Smooth muscle cell (in vitro differentiated cells): ENCODE measurements around the gene PPP6R2. TPM values are rescaled to one million over a fixed set of nuclear protein-coding genes. Genes with fewer than 3 reads are reported as not detected.
A peak's percentile ranks its signal among the peaks of the same experiment; 100 is the strongest.
"Not testable (repeated sequence)": the region's sequence is repeated elsewhere in the genome, so short reads cannot be mapped to it uniquely, and the experiment has no call there.

ENCODE experiments used
- DNase-seq: peaks from one replicate; lab custom pipeline; 2025; ENCODE audit not compliant: unreplicated experiment; lab: John Stamatoyannopoulos, UW
- H2AFZ ChIP-seq: fragments of 200-600 bp; sonication (generic); 2 replicates; pipeline ENCODE4 v1.6.0; 2016; ENCODE audit warnings: antibody characterized with exemption, low read depth, mild to moderate bottlenecking
- H3F3A ChIP-seq: fragments of 200-600 bp; sonication (generic); 2 replicates; pipeline ENCODE4 v1.6.0; 2017; ENCODE audit warnings: antibody characterized with exemption, low read depth
- H3K27ac ChIP-seq: fragments of 200-600 bp; sonication (generic); 2 replicates; pipeline ENCODE4 v1.5.1; 2016; ENCODE audit warnings: low read depth, mild to moderate bottlenecking
- H3K27me3 ChIP-seq: fragments of 200-600 bp; sonication (generic); 2 replicates; pipeline ENCODE4 v1.6.1; 2016; ENCODE audit warnings: low read depth, mild to moderate bottlenecking
- H3K36me3 ChIP-seq: fragments of 200-600 bp; sonication (generic); 2 replicates; pipeline ENCODE4 v1.5.1; 2016; ENCODE audit warnings: low read depth
- H3K4me1 ChIP-seq: fragments of 200-600 bp; sonication (generic); 2 replicates; pipeline ENCODE4 v1.5.1; 2016; ENCODE audit warnings: low read depth
- H3K4me2 ChIP-seq: fragments of 200-600 bp; sonication (generic); 2 replicates; pipeline ENCODE4 v1.6.0; 2016; ENCODE audit warnings: mild to moderate bottlenecking
- H3K4me3 ChIP-seq: fragments of 200-600 bp; sonication (generic); 2 replicates; pipeline ENCODE4 v1.5.1; 2016; ENCODE audit warnings: mild to moderate bottlenecking
- H3K79me2 ChIP-seq: fragments of 200-600 bp; sonication (generic); 2 replicates; pipeline ENCODE4 v1.6.0; 2016; ENCODE audit warnings: low read depth, mild to moderate bottlenecking
- H3K9ac ChIP-seq: fragments of 200-600 bp; sonication (generic); 2 replicates; pipeline ENCODE4 v1.6.0; 2016; ENCODE audit warnings: low read depth
- H3K9me3 ChIP-seq: fragments of 200-600 bp; sonication (generic); replicated peaks from 2 replicates; pipeline ENCODE4 v1.5.1; 2016; ENCODE audit warnings: low read depth
- H4K20me1 ChIP-seq: fragments of 200-600 bp; sonication (generic); 2 replicates; pipeline ENCODE4 v1.6.0; 2016; ENCODE audit warnings: low read depth
- WGBS: methylation state at CpG from one replicate; pipeline ENCODE4 v1.1.7; 2016; ENCODE audit warnings: low lambda C conversion rate; 5-methylcytosine and 5-hydroxymethylcytosine counted together
- polyA plus RNA-seq: library from polyadenylated mRNA; unstranded; fragments of >200 nt; fragmentation: Nextera tagmentation; extraction: Ambion mirVana; gene quantifications from 2 replicates; pipeline ENCODE4 v1.2.1, GENCODE V29; 2016
- total RNA-seq: library from RNA; depleted of rRNA; stranded (reverse); fragments of >200 nt; gene quantifications from 2 replicates; pipeline ENCODE4 v1.2.3, GENCODE V29; 2014
- TF ChIP-seq, protein P1 (sequence below): fragments of 200-600 bp; sonication (generic); IDR thresholded peaks from 2 replicates; pipeline ENCODE4 v1.5.1; 2017; ENCODE audit warnings: borderline replicate concordance, mild to moderate bottlenecking, antibody characterized with exemption; ENCODE audit not compliant: insufficient read depth, poor library complexity, severe bottlenecking

The PPP6R2 gene
- total and polyA plus RNA-seq, 2 experiments from 2014 or later, result 24.6 to 36.3 TPM

DNA sequence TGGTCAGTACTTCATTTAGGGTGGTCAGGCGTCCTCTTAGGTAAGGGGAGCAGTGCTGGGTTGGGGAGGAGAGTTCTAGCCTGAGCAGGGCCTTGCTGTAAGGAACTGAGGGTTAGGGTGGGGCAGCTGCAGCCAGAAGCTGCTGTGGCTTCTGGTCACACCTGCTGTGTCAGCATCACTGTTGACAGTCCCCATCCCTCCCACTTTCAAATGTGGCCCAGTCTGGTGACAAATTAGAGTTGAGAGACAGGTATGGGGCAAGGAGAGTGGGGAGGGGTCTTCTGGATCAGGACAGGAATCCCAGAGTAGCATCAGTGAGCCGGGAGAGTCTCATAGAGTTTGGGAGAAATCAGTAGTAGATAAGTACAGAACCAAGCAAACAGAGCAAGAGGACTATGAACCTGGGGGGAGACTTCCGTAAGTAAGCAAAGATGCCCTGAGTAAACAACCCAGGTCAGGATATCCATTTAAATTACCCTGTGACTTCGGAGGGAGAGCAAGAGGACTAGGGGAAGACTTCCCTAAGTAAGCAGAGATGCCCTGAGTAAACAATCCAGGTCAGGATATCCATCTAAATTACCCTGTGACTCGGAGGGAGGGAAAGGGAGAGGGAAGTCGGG, 53.7 kb downstream of the PPP6R2 start:
- Histone ChIP-seq H3F3A (no peaks in the 10 kb centered on the region), H3K79me2 (no peaks in the 10 kb centered on the region), H3K36me3 (no peaks in the 10 kb centered on the region), H3K4me2 (no peak overlapping the region), H3K9me3 (no peaks in the 10 kb centered on the region), H3K4me3 (no peak overlapping the region), H3K4me1 (no peaks in the 10 kb centered on the region), H4K20me1 (peaks cover 64% of the 10 kb centered on the region), H3K9ac (no peak overlapping the region), H3K27me3 (no peaks in the 10 kb centered on the region), H2AFZ (no peak overlapping the region), H3K27ac (no peak overlapping the region)
- DNase-seq, result no peak
- 47% methylated on average over 6 of the region's 6 CpGs for WGBS
- TF ChIP-seq, protein P1, sequence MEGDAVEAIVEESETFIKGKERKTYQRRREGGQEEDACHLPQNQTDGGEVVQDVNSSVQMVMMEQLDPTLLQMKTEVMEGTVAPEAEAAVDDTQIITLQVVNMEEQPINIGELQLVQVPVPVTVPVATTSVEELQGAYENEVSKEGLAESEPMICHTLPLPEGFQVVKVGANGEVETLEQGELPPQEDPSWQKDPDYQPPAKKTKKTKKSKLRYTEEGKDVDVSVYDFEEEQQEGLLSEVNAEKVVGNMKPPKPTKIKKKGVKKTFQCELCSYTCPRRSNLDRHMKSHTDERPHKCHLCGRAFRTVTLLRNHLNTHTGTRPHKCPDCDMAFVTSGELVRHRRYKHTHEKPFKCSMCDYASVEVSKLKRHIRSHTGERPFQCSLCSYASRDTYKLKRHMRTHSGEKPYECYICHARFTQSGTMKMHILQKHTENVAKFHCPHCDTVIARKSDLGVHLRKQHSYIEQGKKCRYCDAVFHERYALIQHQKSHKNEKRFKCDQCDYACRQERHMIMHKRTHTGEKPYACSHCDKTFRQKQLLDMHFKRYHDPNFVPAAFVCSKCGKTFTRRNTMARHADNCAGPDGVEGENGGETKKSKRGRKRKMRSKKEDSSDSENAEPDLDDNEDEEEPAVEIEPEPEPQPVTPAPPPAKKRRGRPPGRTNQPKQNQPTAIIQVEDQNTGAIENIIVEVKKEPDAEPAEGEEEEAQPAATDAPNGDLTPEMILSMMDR, result no peak

- H3F3A ChIP-seq, H3K27me3 ChIP-seq, H3K4me1 ChIP-seq, DNase-seq, H3K36me3 ChIP-seq, H3K4me2 ChIP-seq, H3K9me3 ChIP-seq, H3K79me2 ChIP-seq, H3K9ac ChIP-seq, H3K4me3 ChIP-seq, H2AFZ ChIP-seq, H3K27ac ChIP-seq: not testable (repeated sequence)
- 64% methylated on average over 3 of the region's 4 CpGs for WGBS
- peaks cover 66% of the 10 kb centered on the region for H4K20me1 ChIP-seq
These were observed 54.4 kb downstream of the PPP6R2 start for GRCh38 chr22:50397371-50398060.

- peaks cover 65% of the 10 kb centered on the region for H4K20me1 ChIP-seq
- TF ChIP-seq, protein P1, result no peak
- no peak overlapping the region for H3K4me2 ChIP-seq
- no peaks in the 10 kb centered on the region for H3K9me3 ChIP-seq
- H3K4me3 ChIP-seq, result no peak overlapping the region
- H3K4me1 ChIP-seq, result no peaks in the 10 kb centered on the region
- peaks cover 3% of the 10 kb centered on the region for H3K79me2 ChIP-seq
- no peaks in the 10 kb centered on the region for H3K36me3 ChIP-seq
- 95% methylated on average over 15 of the region's 15 CpGs for WGBS
- no peaks in the 10 kb centered on the region for H3F3A ChIP-seq
- H3K27ac ChIP-seq, result no peak overlapping the region
- H2AFZ ChIP-seq, result no peak overlapping the region
- DNase-seq, result no peak
- H3K27me3 ChIP-seq, result no peaks in the 10 kb centered on the region
- no peak overlapping the region for H3K9ac ChIP-seq
These were observed 55.9 kb downstream of the PPP6R2 start for GRCh38 chr22:50398831-50399648.

DNA sequence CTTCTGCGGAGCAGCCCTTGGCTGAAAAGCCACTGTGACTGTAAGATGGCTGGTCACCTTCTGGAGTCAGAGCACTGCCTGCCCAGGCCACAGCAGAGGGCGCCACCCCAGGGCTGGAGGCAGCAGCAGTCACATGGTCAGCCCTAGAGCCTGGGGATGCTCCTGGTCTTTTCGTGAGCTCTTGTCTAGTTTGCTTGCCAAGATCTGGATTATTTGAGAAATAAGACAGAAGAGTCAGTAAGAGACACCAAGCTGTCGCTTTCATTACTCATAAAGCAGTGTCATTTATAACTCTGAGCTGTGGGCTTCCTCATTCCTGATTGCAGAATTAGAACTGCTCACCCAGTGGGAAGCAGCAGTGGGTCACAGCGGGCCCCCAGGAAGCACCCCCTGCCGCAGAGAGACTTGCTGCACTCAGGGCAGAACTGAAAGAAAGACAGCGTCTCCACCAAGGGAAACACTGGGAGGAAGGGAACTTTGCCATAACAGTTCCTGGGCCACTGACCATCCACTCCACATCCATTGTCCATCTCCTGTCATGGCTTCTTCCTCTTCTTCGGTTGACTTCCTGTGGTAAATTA, 56.7 kb downstream of the PPP6R2 start:
- Histone ChIP-seq H3K79me2 (peaks cover 3% of the 10 kb centered on the region), H3K36me3 (no peaks in the 10 kb centered on the region), H3K27ac (no peak overlapping the region), H4K20me1 (peaks cover 69% of the 10 kb centered on the region), H3F3A (no peaks in the 10 kb centered on the region), H2AFZ (no peak overlapping the region), H3K4me1 (no peaks in the 10 kb centered on the region), H3K9me3 (no peaks in the 10 kb centered on the region), H3K4me2 (no peak overlapping the region), H3K4me3 (no peak overlapping the region), H3K9ac (no peak overlapping the region), H3K27me3 (no peaks in the 10 kb centered on the region)
- no peak for DNase-seq
- 91% methylated on average over 8 of the region's 8 CpGs for WGBS
- TF ChIP-seq, protein P1, result peak; percentile 16
